ENCODE results near the gene CARMIL3.
"Not testable (repeated sequence)": the region's sequence is repeated elsewhere in the genome, so short reads cannot be mapped to it uniquely, and the experiment has no call there.

CARMIL3 gene

GRCh38 chr14:24102357-24103048 is 50.7 kb downstream of the CARMIL3 start:
- in situ Hi-C loops (cut with MboI; ENCODE audit: low sequenced_read_pairs, unreplicated experiment): no loop called here
- TF ChIP-seq CTCF (IDR thresholded peaks at IDR 0.05; ENCODE audit: borderline replicate concordance, control extremely low read depth, extremely low read depth, insufficient read depth, missing control alignments): no peak
- DNase-seq (ENCODE audit: low spot score): no peak

- TF ChIP-seq CTCF (IDR thresholded peaks at IDR 0.05; ENCODE audit: borderline replicate concordance, control extremely low read depth, extremely low read depth, insufficient read depth, missing control alignments): no peak
- in situ Hi-C loops (cut with MboI; ENCODE audit: low sequenced_read_pairs, unreplicated experiment): no loop called here
Observed at GRCh38 chr14:24103451-24103850, 51.6 kb downstream of the CARMIL3 start.

GRCh38 chr14:24105609-24106239 is 53.9 kb downstream of the CARMIL3 start:
- in situ Hi-C loops (cut with MboI; ENCODE audit: low sequenced_read_pairs, unreplicated experiment); DNase-seq (ENCODE audit: low spot score): not testable (repeated sequence)

More at GRCh38 chr14:24103451-24103850, 51.6 kb downstream of the CARMIL3 start:
- no peak for DNase-seq (ENCODE audit: low spot score)

GRCh38 chr14:24106672-24107271 is 55.0 kb downstream of the CARMIL3 start:
- in situ Hi-C loops (cut with MboI; ENCODE audit: low sequenced_read_pairs, unreplicated experiment): no loop called here
- no peak for TF ChIP-seq CTCF (IDR thresholded peaks at IDR 0.05; ENCODE audit: borderline replicate concordance, control extremely low read depth, extremely low read depth, insufficient read depth, missing control alignments)
- no peak for DNase-seq (ENCODE audit: low spot score)

GRCh38 chr14:24108336-24108874 is 56.6 kb downstream of the CARMIL3 start:
- in situ Hi-C loops (cut with MboI; ENCODE audit: low sequenced_read_pairs, unreplicated experiment): no loop called here
- no peak for TF ChIP-seq CTCF (IDR thresholded peaks at IDR 0.05; ENCODE audit: borderline replicate concordance, control extremely low read depth, extremely low read depth, insufficient read depth, missing control alignments)
- no peak for DNase-seq (ENCODE audit: low spot score)

- TF ChIP-seq CTCF (IDR thresholded peaks at IDR 0.05; ENCODE audit: borderline replicate concordance, control extremely low read depth, extremely low read depth, insufficient read depth, missing control alignments): no peak
- DNase-seq (ENCODE audit: low spot score): no peak
- in situ Hi-C loops (cut with MboI; ENCODE audit: low sequenced_read_pairs, unreplicated experiment): no loop called here
Observed at GRCh38 chr14:24110060-24110459, 58.3 kb downstream of the CARMIL3 start.

GRCh38 chr14:24110523-24110922 is 58.7 kb downstream of the CARMIL3 start:
- DNase-seq (ENCODE audit: low spot score): no peak
- TF ChIP-seq CTCF (IDR thresholded peaks at IDR 0.05; ENCODE audit: borderline replicate concordance, control extremely low read depth, extremely low read depth, insufficient read depth, missing control alignments): no peak
- in situ Hi-C loops (cut with MboI; ENCODE audit: low sequenced_read_pairs, unreplicated experiment): no loop called here

All from GM13976 (cell line).